Panc1 (cell line): Measurements from ENCODE around the gene HACD2. TPM values are rescaled to one million over a fixed set of nuclear protein-coding genes. Genes with fewer than 3 reads are reported as not detected.

Source experiments
- ATAC-seq: fragments of 200-7000 bp; cut with Tn5 transposase; 2 replicates; pipeline ENCODE4 v1.9.1; 2020; ENCODE audit warnings: mild to moderate bottlenecking, moderate library complexity
- BruUV-seq: library from RNA; stranded (reverse); fragments of 400-500 nt; replicated peaks from 2 replicates; lab custom pipeline; 2021; lab: Mats Ljungman, UMichigan
- CTCF ChIA-PET: fragments of 300-600 bp; sonication (Branson Sonifier 250); formaldehyde crosslinking; loops from one replicate; lab custom pipeline; 2022; ENCODE audit warnings: antibody characterized with exemption; lab: Charles Lee
- POLR2A ChIA-PET: fragments of 300-600 bp; sonication (Branson Sonifier 250); formaldehyde crosslinking; loops from one replicate; lab custom pipeline; 2022; ENCODE audit warnings: antibody characterized with exemption; lab: Charles Lee
- DNase-seq: peaks from one replicate; pipeline ENCODE4 v3.0.0-alpha.2; 2010; ENCODE audit warnings: low read depth, low spot score
- H3K27ac ChIP-seq: 2 replicates; pipeline ENCODE4 v1.5.1; 2011; ENCODE audit warnings: mild to moderate bottlenecking, low read length, inconsistent platforms
- H3K27me3 ChIP-seq: fragments of 200-500 bp; sonication (Bioruptor generic); 2 replicates; pipeline ENCODE4 v1.6.0; 2014; ENCODE audit warnings: low read length, inconsistent platforms; ENCODE audit not compliant: control insufficient read depth, insufficient read depth
- H3K36me3 ChIP-seq: fragments of 200-500 bp; sonication (Bioruptor generic); 2 replicates; pipeline ENCODE4 v1.5.1; 2014; ENCODE audit warnings: inconsistent platforms, mild to moderate bottlenecking, low read length, moderate library complexity; ENCODE audit not compliant: control insufficient read depth, insufficient read depth
- H3K4me1 ChIP-seq: 2 replicates; pipeline ENCODE4 v1.5.1; 2011; ENCODE audit warnings: inconsistent platforms, mild to moderate bottlenecking, low read length, moderate library complexity; ENCODE audit not compliant: control insufficient read depth, insufficient read depth
- H3K4me3 ChIP-seq, 2 experiments: 2 replicates each; pipeline ENCODE4 v1.5.1; 2011 to 2012; ENCODE audit warnings: low read depth in 2 of 2, low read length in 2 of 2, mild to moderate bottlenecking in 2 of 2, inconsistent platforms in 1 of 2, moderate library complexity in 1 of 2
- H3K9me3 ChIP-seq: fragments of 200-500 bp; sonication (Bioruptor generic); 2 replicates; pipeline ENCODE4 v1.5.1; 2014; ENCODE audit warnings: low read depth, mild to moderate bottlenecking, inconsistent platforms, low read length, moderate library complexity; ENCODE audit not compliant: control insufficient read depth, insufficient read depth
- CTCF ChIP-seq: fragments of 450-650 bp; IDR thresholded peaks from 2 replicates; pipeline ENCODE4 v1.5.1; 2017; ENCODE audit warnings: mild to moderate bottlenecking
- POLR2AphosphoS5 ChIP-seq: IDR thresholded peaks from 2 replicates; pipeline ENCODE4 v1.6.1; 2012; ENCODE audit warnings: mild to moderate bottlenecking, low read depth, low read length, moderate library complexity
- REST ChIP-seq, 2 experiments: IDR thresholded peaks; 2 replicates each; pipeline ENCODE4 v1.6.1; 2011 to 2012; ENCODE audit warnings: low read depth in 2 of 2, control low read depth in 1 of 2, low read length in 1 of 2, mild to moderate bottlenecking in 1 of 2, moderate library complexity in 1 of 2; ENCODE audit not compliant: insufficient read depth in 1 of 2
- SIN3A ChIP-seq: IDR thresholded peaks from 2 replicates; pipeline ENCODE4 v1.6.1; 2012; ENCODE audit warnings: low read depth, mild to moderate bottlenecking, low read length, moderate library complexity, borderline replicate concordance; ENCODE audit not compliant: insufficient read depth
- TCF7L2 ChIP-seq: IDR thresholded peaks from 2 replicates; pipeline ENCODE4 v1.6.1; 2011; ENCODE audit warnings: mild to moderate bottlenecking, low read depth, low read length, inconsistent platforms
- in situ Hi-C: cut with HindIII; loops from 2 replicates; pipeline ENCODE4 v1.10.0; 2016; ENCODE audit warnings: low sequenced_read_pairs, low pct_unique_long_range_greater_than_20kb
- intact Hi-C: fragments of 100-400 bp; cut with micrococcal nuclease; formaldehyde crosslinking; loops from one replicate; pipeline ENCODE4 v1.10.0; 2022; ENCODE audit not compliant: unreplicated experiment
- total RNA-seq: library from RNA; stranded (reverse); gene quantifications from one replicate; pipeline ENCODE4 v1.2.1, GENCODE V29; 2021; ENCODE audit not compliant: unreplicated experiment

The HACD2 gene
- total RNA-seq, 1 experiment from 2014 or later = 58.6 TPM

GRCh38 chr3:123471106-123471505 lies 113.7 kb downstream of the HACD2 start:
- Histone ChIP-seq H3K4me1 (no peaks in the 10 kb centered on the region), H3K9me3 (no peaks in the 10 kb centered on the region), H3K27ac (no peak overlapping the region), H3K27me3 (0 out of 2 replicates have a peak, but pooled peaks cover 4% of the 10 kb centered on the region), H3K4me3 (no peak overlapping the region), H3K36me3 (no peaks in the 10 kb centered on the region)
- ChIA-PET POLR2A (no interaction called here), CTCF (no interaction called here)
- in situ Hi-C loops = no loop called here
- ATAC-seq (no peak), DNase-seq (no peak)
- no TSS peak for BruUV-seq
- no peak for TF ChIP-seq REST (IDR thresholded peaks at IDR 0.05; ENCODE audit: insufficient read depth in 1 of 2, low read depth in 2 of 2, low read length in 1 of 2)
- no peak for TF ChIP-seq POLR2AphosphoS5
- no peak for TF ChIP-seq CTCF
- TF ChIP-seq SIN3A = no peak
- no peak for TF ChIP-seq TCF7L2
- intact Hi-C loops = no loop called here

- H3K27me3 ChIP-seq = 0 out of 2 replicates have a peak, but pooled peaks cover 3% of the 10 kb centered on the region
- no peak overlapping the region for H3K4me3 ChIP-seq
- no peaks in the 10 kb centered on the region for H3K4me1 ChIP-seq
- no peaks in the 10 kb centered on the region for H3K9me3 ChIP-seq
- TF ChIP-seq CTCF (no peak), SIN3A (no peak), TCF7L2 (no peak), POLR2AphosphoS5 (no peak), REST (IDR thresholded peaks at IDR 0.05; ENCODE audit: insufficient read depth in 1 of 2, low read depth in 2 of 2, low read length in 1 of 2) (no peak)
- POLR2A ChIA-PET = no interaction called here
- CTCF ChIA-PET = no interaction called here
- no peaks in the 10 kb centered on the region for H3K36me3 ChIP-seq
- peak; percentile 39 for ATAC-seq
- intact Hi-C loops = no loop called here
- in situ Hi-C loops = no loop called here
- no TSS peak for BruUV-seq
- H3K27ac ChIP-seq = no peak overlapping the region
- DNase-seq = no peak
Measured at GRCh38 chr3:123469323-123469995, 115.4 kb downstream of the HACD2 start.
